Hematopoietic multipotent progenitor cell treated with erythropoietin and hydrocortisone succinate and interleukin-3 and kit ligand, for 6 days (in vitro differentiated cells): ENCODE data around the gene ZNF688.
A peak's percentile ranks its signal among the peaks of the same experiment; 100 is the strongest.

ENCODE experiments used
- DNase-seq: peaks from one replicate; pipeline ENCODE4 v3.0.0-alpha.2; 2015

Gene ZNF688

GRCh38 chr16:30585022-30585399 lies 13.5 kb upstream of the ZNF688 start:
- DNase-seq, result peak; percentile 59

DNA sequence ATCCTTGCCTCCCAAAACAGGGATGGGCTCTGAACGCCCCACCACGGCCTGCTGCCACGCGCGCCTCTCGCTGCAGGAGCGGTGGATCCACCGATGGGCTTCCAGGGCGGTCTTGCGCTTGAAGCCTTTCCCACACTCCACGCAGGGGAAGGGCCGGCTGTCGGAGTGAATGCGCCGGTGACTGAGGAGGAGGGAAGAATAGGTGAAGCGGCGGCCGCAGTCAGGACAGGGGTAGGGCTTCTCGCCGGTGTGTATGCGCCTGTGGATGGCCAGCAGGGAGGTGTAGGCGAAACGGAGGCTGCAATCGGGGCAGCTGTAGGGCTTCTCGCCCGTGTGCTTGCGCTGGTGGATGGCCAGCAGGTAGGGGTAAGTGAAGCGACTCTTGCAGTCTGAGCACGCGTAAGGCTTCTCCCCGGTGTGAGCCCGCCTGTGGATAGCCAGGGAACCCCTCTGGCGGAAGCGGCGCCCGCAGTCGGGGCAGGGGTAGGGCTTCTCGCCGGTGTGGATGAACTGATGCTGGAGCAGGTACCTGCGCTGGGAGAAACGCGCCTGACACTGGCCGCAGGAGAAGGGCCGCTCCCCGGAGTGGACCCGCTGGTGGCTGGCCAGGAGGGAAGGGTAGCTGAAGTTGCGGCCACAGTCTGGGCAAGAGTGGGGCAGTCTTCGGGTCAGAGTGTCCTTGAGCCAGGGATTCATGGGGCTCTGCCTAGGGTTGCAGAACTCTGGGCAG lies 11.3 kb upstream of the ZNF688 start:
- DNase-seq, result no peak

- peak; percentile 67 for DNase-seq
These were observed 9.9 kb upstream of the ZNF688 start for GRCh38 chr16:30581457-30581856.

DNA sequence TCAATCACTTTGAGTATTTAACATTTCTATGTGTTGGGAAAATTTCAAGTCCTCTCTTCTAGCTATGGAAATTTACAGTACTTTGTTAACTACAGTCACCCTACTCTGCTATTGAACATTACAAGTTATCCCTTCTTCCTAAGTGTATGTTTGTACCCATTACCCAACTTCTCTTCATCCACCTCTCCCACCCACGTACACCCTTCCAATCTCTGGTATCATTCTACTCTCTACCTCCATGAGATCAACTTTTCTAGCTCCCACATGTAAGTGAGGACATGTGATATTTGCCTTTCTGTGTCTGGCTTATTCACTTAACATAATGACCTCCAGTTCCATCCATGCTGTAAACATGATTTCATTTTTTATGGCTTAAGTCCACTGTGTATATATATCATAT lies 3.2 kb upstream of the ZNF688 start:
- DNase-seq, result no peak

- DNase-seq, result peak; percentile 41
These were observed 674 bp downstream of the ZNF688 start for GRCh38 chr16:30570636-30571444.

DNA sequence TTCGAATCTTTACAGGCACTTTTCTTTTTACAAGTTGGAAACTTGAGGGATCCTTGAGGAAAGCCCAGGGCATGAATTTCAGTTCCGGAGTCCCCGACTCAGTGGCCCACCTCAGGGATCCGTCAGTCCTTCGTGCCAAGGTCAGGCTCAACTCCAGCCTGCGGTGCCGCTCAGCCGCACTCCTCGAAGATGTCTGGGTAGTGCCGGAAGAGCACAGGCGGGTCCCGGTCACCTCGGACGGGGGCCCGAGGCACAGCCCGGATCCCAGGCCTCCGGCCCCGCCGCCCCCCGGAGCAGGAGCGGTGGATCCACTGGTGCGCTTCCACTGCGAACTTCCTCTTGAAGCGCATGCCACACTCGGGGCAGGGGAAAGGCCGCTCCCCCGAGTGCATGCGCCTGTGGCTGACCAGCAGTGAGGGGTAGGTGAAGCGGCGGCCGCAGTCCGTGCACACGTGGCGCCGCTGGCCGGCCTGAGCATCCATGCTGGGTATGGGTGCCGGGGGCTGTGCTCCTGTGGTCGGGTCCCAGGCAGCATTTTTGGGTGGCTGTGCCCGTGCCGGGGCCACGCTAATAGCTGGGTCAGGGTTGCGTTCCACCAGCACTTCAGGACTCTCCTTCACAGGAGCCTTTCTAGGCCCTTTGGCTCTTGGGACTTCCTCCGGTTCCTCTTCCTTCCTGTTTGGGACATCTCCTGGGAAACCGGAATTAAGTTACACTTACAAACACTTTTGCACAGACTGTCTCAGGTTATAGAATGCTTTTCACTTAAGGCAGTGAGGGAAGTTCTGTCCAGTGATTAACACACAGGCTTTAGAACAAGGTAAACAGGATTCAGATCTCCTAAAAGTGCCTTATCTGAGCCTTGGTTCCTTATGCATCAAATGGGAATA lies 1.5 kb downstream of the ZNF688 start:
- no peak for DNase-seq

- DNase-seq, result no peak
These were observed 2.2 kb downstream of the ZNF688 start for GRCh38 chr16:30569281-30569680.

DNA sequence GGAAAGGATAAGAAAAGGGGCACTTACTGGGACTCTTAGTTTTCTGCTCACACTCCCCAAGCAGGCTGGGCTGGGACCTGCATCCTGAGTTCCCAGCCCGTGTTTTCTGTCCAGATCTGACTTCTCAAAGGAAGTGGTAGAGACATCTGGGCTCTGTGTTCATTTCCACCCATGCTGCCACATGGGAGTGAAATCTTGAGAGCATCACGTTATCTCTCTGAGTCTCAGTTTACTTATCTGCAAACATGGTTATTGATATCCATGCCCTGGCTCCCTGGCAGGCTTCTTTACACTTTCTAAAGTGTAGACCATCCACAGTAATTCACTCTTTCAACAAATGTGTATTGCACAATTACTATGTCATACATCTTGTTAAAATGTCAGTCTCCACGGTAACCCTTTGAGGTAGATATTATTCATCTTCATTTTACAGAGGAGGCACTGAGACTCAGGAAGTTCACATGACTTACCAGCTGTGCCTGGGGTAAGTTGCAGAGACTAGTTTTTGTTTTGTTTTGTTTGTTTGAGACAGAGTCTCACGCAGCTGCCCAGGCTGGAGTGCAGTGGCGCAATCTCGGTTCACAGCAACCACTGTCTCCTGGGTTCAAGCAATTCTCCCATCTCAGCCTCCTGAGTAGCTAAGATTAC lies 3.4 kb downstream of the ZNF688 start:
- peak; percentile 67 for DNase-seq

- no peak for DNase-seq
These were observed 4.1 kb downstream of the ZNF688 start for GRCh38 chr16:30567160-30567990.

- no peak for DNase-seq
These were observed 5.0 kb downstream of the ZNF688 start for GRCh38 chr16:30566531-30566930.

DNA sequence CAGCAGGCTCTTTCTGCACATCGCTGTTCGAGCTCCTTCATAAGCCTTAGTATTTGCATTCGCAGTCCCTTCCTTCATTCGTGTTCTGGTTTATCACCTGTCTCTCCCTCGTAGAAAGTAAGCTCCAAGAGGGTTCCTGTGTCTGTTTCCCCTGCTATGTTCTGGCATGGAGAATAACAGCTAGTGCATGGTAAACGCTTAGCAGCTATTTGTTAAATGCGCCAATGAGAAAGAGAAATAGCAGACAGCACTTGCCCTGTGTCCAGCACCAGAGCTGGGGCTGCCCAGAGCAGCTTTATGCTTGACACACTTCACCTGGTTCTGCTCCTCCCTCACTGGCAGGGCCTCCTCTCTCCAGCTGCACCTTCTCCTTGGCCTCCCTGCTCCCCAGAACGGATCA lies 5.5 kb downstream of the ZNF688 start:
- DNase-seq, result no peak

- DNase-seq, result no peak
These were observed 6.0 kb downstream of the ZNF688 start for GRCh38 chr16:30565526-30565925.

DNA sequence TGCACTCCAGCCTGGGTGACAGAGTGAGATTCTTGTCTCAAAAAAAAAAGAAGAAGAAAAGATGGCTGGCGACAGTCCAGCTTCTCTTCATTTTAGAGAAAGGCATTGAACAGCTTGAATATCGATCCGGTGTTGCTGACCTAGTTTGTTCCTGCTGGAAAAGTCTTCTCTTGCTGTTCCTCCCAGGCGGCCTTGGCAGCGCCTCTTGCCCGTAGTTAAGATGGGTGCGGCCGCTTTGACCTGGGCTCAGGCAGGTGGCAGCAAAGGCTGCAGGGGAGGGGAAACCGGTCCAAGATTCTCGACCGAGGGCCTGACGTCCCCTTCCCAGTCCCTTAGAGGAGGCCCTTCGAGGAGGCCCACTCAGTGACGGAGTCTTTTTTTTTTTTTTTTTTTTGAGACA lies 9.5 kb downstream of the ZNF688 start:
- peak; percentile 42 for DNase-seq

- peak; percentile 62 for DNase-seq
These were observed 10.3 kb downstream of the ZNF688 start for GRCh38 chr16:30561089-30561816.

GRCh38 chr16:30559690-30560089 lies 11.8 kb downstream of the ZNF688 start:
- peak; percentile 42 for DNase-seq

DNA sequence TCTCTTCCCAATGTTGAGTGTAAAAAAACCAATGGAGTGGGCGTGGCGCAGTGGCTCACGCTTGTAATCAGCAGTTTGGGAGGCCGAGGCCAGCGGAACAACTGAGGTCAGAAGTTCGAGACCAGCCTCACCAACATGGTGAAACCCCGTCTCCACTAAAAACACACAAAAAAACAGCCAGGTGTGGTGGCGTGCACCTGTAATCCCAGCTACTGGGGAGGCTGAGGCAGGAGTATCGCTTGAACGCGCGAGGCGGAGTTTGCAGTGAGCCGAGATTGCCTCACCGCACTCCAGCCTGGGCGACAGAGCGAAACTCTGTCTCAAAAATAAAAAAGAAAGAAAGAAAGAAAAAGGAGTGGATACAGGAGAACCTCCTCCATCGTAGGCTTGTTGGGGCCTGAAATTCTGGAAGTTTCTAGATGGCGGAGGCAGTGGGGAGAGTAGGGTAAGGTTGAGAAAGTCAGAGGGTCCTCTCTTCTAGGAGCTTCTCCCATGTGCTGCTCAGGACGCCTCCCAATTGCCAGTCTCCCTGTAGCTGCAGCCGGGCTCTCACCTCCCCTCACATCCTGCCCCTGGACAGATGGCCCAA lies 12.6 kb downstream of the ZNF688 start:
- DNase-seq, result no peak

DNA sequence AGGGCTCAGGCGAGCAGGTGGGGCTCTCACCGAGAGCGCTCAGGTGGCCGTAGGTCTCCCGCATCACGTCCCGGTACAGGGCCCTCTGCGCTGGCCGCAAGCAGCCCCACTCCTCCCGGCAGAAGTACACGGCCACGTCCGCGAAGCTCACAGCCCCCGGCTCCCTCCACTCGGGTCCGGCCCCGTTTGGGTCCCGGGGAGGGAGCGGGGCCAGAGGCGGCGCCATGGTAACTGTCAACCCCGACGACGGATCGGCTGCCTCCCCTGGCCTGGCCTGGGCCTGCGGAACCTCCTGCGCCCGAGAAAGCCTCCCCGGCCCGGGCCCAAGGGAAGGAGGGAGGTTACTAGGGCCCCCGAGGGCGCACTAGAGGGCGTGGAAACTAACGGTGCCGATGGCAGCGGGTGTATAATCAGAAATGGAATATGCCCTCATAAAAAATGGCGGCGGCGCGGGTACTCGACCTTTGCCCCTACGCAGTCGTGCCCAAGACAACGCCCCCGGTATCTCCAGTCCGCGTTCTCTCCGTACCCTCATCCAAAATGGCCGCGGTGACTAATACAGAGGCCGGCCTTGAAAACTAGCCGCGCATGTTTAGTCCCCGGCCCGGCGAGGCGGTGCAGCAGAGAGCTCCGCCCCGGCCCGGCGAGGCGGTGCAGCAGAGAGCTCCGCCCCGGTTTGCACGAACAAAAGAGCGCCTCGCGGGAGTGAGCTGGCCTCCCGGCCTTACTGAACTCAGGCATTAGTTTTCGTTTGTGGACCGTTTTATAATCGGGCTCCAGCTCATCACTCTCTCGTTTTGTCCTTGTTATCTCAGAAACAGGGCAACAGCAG lies 13.3 kb downstream of the ZNF688 start, which contains the start of gene ZNF764:
Gene ZNF764, minus strand, starts transcription at position 418 of the 832 bp plus-strand sequence. Its CDS starts 192 bp downstream, at position 226.
- peak; percentile 100 for DNase-seq

DNA sequence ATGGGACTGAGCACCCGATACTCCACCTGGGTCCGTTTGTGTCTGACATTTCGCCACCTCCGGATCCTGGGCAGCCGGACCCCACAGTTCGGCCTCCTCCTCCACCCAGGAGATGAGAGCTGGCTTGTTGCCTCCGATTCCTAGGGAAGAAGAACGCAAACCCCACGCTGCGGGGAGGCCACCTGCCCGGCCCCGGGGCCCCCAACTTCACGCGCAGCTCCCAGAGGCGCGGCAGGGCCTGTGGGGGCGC lies 13.9 kb downstream of the ZNF688 start:
- peak; percentile 39 for DNase-seq

- no peak for DNase-seq
These were observed 15.4 kb downstream of the ZNF688 start for GRCh38 chr16:30556125-30556473.
